Measurements from ENCODE around the gene SAMHD1.
"Not testable (repeated sequence)": the region's sequence is repeated elsewhere in the genome, so short reads cannot be mapped to it uniquely, and the experiment has no call there.

The SAMHD1 gene

DNA sequence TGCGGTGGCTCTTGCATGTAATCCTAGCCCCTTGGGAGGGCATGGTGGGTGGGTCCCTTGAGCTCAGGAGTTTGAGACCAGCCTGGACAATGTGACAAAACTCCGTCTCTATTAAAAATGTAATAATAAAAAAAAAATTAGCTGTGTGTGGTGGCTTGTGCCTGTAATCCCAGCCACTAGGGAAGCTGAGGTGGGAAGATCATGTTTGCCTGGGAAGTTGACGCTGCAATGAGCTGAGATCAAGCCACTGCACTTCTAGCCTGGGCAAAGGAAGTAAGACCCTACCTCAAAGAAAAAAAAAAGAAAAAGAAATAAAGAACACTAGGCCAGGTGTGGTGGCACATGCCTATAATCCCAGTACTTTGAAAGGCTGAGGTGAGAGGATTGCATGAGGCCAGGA, 4.5 kb upstream of the SAMHD1 start:
- no peak for DNase-seq (ENCODE audit: low spot score)

DNA sequence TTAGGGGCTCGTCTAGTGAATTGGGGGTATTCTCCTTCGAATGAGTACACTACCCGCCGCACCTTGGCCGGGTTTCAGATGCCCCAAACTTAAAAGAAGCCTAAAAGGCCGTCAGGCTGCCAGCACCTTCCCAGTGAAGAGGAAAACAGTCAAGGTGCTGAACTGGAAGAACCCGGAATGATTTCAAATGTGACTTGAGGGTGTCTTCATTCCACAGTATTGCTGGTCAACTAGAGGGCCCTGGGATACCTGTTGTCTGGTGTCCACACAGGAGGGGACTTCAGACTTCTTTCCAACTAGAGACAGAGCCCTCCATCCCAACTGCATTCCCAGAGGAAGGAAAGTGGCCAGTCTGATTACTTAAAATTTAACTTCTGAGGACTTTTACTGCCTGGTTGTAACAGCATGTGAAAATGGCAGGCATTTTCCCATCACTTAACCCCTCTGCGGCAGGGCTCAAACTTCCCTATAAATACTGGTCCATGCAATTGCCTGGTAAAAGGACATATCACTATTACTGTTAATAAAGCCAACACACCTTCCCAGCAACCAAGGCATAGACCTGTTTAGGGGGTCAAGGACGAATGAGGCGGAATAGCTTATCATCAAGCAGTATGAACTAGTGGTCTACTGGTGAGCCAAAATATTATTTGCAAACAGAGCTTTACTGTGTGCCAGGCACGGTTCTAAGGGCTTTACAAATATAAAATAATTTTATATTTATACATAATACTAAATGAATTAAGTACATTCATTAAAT, 651 bp upstream of the SAMHD1 start:
- no peak for DNase-seq (ENCODE audit: low spot score)

DNA sequence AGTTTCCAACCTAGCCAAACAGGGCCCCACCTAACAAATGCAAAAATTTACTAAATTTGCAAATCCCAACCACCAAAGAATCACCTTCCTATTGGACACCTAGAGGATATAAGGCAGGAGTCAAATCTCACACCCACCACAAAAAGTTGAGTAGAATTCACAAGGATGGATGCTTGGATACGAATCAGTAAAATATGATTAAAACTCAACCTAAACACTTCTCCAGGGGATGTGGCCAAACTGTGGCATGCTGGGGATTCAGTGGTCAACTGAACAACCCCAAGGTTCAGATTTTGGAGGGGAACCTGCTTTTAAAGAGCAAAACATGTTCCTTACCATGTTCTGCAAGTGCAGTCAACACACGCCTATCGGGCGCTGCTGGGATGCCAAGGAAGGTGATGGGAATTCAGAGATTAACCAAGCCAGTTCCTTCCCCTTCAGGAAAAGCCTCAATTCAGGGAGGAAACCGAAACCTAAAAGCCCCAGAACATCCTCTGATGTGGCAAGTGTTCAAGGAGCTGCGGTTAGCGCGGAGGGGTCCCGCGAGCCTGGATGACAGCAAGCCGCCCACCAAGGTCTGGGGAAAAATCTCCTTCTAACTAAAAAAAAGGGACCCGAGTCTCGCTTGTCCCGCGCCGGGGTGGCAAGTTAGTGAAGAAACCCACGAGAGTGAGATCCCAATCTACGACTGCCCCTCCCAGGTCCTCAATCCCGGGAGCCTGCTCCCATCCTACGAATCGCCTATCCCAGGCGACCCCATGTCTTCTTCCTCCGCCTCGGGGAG, 902 bp downstream of the SAMHD1 start:
- peak; percentile 25 for DNase-seq (ENCODE audit: low spot score)

DNA sequence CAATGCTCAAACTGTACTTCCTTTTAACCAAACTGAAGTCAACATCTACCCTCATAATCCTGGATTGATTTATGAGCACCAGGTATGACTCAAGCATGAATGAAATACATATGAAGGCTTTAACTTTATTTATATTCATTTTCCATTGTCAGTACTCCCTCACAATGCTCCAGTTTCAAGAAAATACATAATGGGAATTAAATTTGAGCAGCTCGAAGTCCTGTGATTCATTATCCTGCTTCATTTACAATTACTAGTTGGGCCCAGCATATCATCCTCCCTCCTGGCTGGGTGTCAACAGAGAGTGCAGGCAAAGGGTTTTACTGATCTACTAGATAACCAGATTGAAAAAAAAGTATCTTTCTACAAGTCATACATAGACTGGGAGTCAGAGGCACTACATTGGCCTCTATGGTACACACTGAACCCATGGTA, 10.1 kb downstream of the SAMHD1 start:
- no peak for DNase-seq (ENCODE audit: low spot score)

- no peak for DNase-seq (ENCODE audit: low spot score)
These were observed 14.1 kb downstream of the SAMHD1 start for GRCh38 chr20:36937402-36937770.

GRCh38 chr20:36936761-36937401, 14.6 kb downstream of the SAMHD1 start:
- not testable (repeated sequence) for DNase-seq (ENCODE audit: low spot score)

GRCh38 chr20:36936341-36936740, 15.2 kb downstream of the SAMHD1 start:
- no peak for DNase-seq (ENCODE audit: low spot score)

DNA sequence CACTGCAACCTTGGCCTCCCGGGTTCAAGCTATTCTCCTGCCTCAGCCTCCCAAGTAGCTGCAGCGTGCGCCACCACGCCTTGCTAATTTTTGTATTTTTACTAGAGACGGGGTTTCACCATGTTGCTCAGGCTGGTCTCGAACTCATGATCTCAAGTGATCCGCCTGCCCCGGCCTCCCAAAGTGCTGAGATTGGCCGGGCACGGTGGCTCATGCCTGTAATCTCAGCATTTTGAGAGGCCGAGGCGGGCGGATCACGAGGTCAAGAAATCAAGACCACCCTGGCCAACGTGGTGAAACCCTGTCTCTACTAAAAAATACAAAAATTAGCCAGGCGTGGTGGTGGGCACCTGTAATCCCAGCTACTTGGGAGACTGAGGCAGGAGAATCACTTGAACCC, 17.9 kb downstream of the SAMHD1 start:
- not testable (repeated sequence) for DNase-seq (ENCODE audit: low spot score)

GRCh38 chr20:36932476-36933426, 18.8 kb downstream of the SAMHD1 start:
- no peak for DNase-seq (ENCODE audit: low spot score)

GRCh38 chr20:36932067-36932466, 19.4 kb downstream of the SAMHD1 start:
- DNase-seq (ENCODE audit: low spot score), result not testable (repeated sequence)

DNA sequence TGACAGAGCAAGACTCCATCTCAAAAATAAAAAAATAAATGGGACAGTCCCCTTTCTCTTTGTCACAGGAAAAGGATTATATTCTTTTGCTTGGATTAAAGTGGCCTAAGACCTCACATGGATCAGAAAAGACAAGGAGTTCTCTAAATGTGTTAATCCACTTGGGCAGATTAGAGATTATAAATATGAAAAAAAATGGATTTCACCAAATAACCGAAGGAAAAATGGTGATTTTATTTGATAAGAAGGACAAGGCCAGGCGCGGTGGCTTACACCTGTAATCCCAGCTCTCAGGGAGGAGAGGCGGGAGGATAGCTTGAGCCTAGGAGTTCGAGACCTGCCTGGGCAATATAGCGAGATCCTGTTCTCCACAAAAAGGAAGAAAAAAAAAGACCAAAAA, 21.8 kb downstream of the SAMHD1 start:
- no peak for DNase-seq (ENCODE audit: low spot score)

DNA sequence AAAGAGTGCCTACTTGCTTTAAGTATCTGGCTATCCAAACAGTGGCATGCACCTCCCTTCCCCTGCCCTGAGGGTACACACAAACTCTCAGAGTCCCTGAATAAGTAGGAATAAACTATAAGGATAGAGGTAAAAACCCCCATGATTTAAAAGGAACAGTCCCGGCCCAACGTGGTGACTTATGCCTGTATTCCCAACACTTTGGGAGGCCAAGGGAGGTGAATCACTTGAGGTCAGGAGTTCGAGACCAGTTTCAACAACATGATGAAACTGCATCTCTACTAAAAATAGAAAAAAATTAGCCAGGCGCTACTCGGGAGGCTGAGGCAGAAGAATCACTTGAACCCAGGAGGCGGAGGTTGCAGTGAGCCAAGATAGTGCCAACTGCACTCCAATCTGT, 22.2 kb downstream of the SAMHD1 start:
- DNase-seq (ENCODE audit: low spot score), result no peak

DNA sequence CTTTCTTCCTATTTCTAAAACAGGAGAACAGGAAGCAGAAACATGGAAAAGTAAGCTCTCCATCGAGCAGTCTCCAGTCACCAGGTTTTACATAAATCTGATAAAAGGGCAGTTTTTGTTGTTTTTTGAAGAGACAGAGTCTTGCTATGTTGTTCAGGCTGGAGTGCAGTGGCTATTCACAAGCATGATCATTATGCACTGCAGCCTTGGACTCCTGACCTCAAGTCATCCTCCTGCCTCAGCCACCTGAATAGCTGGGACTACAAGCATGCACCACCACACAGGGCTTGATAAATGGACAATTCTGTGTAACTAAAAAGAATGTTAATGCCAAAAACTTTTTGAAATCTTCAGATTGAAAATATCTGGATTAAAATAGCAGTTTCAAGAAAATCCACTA, 23.8 kb downstream of the SAMHD1 start:
- DNase-seq (ENCODE audit: low spot score), result no peak

- no peak for DNase-seq (ENCODE audit: low spot score)
These were observed 24.8 kb downstream of the SAMHD1 start for GRCh38 chr20:36926653-36927200.

DNA sequence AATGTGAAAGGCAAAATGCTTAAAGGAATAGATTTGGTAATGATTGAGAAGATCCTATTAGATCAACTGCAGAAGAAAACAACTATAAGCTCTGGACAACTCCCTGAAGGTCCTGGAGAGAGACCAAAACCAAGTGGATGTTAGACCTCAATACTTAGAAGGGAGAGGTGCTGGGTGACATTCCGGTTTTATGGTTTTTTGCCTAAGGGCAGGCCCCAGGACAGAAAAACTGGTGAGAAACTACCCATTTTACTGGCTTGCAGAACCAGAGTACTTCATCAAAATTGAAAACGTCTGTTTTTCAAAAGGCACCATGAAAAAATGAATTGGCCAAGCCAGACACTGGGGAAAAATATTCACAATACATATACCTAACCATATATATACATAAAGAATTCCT, 26.3 kb downstream of the SAMHD1 start:
- DNase-seq (ENCODE audit: low spot score), result no peak

DNA sequence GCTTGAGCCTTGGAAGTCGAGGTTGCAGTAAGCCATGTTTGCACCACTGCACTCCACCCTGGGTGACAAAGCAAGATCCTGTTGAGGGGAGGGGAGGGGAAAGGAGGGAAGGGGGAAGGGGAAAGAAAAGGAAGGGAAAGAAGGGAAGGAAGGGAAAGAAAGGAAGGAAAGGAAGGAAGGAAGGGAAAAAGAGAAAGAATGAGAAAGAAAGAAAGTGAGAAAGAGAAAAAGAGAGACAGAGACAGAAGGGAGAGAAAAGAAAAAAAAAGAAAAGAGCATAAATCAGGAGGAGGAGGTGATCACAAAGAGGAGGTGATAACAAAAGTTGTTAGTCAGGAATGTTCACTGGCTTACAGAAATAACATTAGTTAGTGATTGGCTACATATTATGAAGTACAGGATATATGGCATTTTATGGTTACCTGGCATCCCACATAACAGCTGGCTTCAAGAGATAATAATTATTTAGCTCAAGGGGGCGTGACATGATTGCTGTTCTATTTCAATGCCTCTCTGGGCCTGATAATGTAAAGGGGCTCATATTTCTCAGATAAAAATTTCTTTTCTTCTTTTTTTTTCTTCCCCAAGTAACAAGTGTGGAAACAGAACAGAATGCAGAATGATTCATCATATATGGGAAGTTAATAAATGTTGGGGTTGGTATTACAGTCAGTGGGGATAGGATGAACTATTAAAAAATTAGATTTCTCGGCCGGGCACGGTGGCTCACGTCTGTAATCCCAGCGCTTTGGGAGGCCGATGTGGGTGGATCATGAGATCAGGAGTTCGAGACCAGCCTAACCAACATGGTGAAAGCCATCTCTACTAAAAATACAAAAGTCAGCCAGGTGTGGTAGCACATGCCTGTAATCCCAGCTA, 27.1 kb downstream of the SAMHD1 start:
- no peak for DNase-seq (ENCODE audit: low spot score)

DNA sequence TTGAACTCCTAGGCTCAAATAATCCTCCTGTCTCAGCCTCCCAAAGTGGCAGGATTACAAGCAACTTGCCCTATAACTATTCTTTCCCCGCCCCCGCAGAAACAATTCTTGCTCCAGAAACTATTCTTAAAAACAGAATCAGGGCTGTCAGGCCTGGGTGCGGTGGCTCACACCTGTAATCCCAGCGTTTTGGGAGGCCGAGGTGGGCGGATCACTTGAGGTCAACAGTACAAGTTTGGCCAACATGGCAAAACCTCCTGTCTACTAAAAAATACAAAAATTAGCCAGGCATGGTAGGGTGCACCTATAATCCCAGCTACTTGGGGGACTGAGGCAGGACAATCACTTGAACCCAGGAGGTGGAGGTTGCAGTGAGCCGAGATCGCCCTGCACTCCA, 31.2 kb downstream of the SAMHD1 start:
- no peak for DNase-seq (ENCODE audit: low spot score)

DNA sequence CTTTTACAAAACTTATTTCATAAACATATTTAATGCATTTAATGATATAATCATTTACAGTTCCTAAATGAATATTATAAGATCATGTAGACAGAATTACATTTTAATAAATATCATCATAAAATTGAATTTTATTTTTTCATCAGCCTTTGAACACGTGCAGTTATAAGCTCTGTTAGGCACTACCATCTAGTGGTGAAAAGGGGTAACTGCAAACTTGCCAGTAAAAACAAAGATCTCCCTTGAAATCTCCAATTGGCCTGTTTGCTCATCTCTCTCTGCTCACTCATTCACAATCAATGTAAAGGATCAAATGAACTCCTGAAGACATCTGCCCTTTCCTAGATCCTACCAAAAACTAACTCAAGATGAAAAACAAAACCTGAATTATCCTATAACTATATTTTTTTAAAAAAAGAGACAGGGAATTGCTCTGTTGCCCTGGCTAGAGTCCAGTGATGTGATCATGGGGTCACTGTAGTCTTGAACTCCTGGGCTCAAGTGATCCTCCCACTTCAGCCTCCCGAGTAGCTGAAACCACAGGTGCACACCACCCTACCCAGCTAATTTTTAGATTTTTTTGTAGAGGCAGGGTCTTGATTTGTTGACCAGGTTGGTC, 31.7 kb downstream of the SAMHD1 start:
- peak; percentile 66 for DNase-seq (ENCODE audit: low spot score)

GRCh38 chr20:36917943-36918342, 33.6 kb downstream of the SAMHD1 start:
- DNase-seq (ENCODE audit: low spot score), result no peak

GRCh38 chr20:36917240-36917639, 34.3 kb downstream of the SAMHD1 start:
- DNase-seq (ENCODE audit: low spot score), result no peak
